GM21447 (cell line): ENCODE results near the gene SMYD3.
"Not testable (repeated sequence)": the region's sequence is repeated elsewhere in the genome, so short reads cannot be mapped to it uniquely, and the experiment has no call there.

Source experiments
- ATAC-seq: cut with Tn5 transposase; IDR thresholded peaks from one replicate; pipeline ENCODE4 v1.9.1; 2021; ENCODE audit not compliant: unreplicated experiment

Gene SMYD3

GRCh38 chr1:245763873-245764331 is 743.2 kb downstream of the SMYD3 start:
- ATAC-seq: no peak

DNA sequence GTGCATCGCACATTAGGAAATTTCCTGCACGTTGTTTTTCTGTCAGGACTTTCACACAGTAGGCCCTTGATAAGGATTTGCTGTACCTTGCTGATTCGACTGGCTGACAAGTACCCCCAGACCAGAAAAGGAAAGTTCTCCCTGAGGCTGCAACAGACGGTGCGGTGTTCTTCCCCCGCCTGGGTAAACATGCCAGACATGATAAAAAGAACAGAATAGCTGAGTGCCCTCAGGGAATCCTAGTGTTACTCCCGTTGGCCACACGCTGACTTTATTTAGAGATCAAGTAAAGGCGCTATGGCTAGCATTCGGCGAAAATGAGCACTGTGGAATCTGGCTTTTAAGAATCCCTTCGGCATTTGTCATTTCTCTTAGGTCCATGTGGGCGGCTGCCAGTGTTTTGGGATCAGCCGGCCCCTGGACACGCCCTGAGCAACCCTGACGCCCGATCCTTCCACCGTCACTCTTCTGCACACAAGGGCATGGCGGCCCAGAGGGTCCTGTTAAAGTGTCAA is 744.6 kb downstream of the SMYD3 start:
- ATAC-seq: no peak

- no peak for ATAC-seq
Observed at GRCh38 chr1:245760301-245760700, 746.8 kb downstream of the SMYD3 start.

GRCh38 chr1:245754463-245754961 is 752.6 kb downstream of the SMYD3 start:
- no peak for ATAC-seq

DNA sequence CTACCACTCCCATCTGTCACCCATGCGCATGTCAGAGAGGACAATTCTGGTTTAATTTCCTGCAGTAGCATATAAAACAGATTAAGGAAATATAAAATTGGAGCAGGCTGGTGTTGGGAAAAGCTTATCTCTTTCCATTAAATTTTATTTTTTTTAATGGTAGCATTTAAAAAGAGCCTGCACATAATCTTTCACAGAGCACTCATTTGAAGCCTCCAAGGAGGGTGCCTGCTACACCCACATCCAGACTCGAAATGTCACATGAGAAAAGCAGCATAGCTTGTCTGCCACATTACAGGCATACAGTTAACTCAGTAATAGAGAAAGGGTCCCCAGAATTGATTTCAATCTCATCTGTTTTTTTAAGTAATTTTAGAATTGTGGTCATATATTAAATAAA is 753.3 kb downstream of the SMYD3 start:
- ATAC-seq: no peak

DNA sequence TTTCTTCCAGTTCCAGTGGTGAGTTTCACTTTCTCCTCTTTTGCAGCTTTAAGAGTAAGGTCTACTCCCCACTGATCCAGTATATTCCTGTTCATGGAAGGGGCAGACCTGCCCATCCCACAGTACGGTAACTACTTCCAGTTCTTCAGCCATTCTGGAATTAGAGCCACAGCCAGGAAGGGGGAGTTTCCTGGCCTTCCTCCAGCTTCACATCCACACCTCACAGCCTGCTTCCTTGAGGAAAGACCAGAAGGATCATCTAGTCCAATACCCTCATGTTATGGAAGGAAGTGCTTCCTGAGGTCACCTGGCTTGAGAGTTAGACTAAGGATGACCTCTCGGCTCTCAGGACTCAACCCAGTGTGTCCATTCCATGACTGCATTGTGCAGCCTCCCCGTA is 754.5 kb downstream of the SMYD3 start:
- no peak for ATAC-seq

DNA sequence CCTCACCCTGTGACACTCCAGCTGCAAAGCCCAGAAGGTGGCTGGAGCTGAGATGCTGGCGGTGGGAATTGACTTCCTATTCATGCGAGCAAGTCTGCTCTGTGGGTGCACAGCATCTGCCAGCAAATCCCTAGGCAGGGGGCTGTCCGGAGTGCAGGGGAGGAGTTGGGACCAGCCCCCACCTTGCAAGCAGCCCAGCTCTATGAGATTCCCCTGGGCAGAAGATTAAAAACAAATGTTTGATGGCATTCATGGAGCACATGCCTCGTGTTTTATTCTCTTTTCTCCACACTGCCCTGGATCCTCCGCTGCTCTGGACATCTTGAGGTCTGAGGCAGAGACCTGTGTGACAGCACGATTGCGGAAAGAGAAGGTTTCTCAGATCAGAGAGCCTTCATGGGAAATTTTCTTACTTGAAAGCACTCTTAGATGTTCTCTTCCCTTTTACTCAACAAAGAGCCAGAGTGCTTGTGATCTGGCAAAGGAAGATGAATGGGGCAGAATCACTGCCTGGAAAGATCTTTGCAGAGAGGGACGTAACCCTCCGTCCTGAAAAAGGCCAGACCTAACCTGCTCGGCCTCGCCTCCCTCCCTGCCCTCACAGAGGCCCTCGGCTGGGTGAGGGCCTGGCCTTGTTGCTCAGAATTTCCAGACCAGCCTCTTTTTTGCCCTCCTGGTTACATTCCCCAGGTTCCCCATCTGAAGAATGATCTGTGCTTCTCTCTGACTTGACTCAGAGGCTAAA is 755.2 kb downstream of the SMYD3 start:
- no peak for ATAC-seq

- ATAC-seq: no peak
Observed at GRCh38 chr1:245751116-245751515, 756.0 kb downstream of the SMYD3 start.

DNA sequence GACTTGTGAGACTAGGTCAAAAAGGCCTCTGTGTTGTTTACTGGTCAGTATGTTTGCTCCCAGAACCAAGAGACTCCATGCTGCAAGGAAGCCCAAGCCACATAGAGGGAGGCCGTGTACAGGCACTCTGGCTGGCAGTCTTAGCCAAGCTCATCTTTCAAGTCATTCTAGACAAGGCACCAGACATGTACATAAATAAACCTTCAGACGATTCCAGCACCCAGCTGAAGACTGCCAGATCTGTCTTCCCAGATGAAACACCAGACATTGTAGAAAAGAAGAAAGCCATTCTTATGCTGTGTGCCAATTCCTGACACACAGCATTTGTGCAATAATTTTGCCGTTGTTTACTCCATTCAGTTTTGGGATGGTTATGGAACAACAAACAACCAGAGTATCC is 756.8 kb downstream of the SMYD3 start:
- ATAC-seq: no peak

DNA sequence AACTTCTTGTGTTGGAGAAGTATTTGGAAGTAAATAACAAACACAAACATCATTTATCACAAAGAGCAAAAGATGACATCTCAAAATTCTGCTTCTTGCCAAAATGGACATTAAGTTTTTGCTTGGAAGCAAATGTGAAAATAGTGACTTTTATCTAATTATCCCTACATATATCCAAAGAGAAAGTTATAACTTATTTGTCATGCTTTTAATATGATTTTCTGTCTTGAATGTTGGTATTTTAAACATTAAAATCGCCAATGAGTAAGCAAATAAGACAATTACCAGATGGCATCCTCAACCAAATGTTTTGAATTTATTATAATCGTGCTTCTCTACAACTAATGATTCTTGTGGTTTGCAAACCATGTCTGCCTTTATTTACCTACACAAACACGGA is 758.0 kb downstream of the SMYD3 start:
- no peak for ATAC-seq

DNA sequence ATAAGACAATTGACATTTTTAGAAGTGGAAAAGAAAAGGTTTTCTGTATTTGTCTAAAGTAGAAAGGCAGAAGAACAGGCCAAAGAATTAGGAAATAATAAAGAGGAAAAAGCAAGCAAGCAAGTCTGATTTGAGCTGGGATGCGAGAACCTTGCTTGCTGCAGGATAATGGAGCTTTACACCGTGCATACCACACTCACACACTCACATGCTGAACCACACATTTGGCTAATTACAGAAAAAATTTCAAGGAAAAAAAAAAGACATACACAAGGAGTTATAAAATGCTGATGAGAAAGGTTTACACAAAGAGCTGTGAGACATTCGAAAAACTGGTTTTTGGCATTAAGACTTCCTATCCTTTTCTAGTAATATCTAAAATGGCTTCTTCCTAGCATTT is 758.4 kb downstream of the SMYD3 start:
- no peak for ATAC-seq

DNA sequence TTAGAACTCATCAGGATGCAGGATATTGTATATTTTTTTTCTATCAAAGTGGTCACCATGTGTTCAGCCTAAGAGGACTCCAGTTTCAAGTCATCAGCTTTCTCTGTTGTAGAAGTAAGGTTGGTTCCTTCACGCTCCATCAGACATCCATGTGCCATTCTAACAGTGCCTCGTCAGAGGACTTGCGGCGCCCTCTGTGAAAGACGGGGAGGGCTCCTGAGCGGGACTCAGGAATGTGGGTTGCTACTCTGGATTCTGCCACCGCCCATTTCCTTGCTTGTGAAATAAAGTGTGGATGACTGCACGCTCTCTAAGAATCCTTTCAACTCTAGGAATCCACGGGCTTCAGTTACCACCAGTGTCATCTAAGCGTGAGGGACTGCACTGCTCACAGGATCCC is 758.8 kb downstream of the SMYD3 start:
- no peak for ATAC-seq

DNA sequence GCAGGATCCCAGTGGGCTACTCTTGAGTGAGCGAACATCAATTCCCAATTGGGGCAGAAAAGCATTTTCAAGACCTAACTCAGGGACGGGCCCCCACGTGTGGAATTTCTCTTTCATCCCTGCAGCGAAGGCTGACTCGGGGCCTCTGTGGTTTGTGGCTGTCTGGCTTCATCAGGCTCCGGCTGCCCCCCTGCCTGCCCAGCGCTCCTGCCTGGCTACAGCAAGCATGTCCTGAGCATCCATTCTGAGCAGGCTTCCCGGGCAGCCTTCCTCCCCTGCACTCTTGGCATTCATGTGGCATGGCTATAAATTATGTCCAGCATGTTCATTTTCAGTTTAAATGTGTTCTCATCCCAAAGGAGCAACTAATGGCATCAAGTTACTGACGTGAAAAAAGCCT is 764.2 kb downstream of the SMYD3 start:
- no peak for ATAC-seq

DNA sequence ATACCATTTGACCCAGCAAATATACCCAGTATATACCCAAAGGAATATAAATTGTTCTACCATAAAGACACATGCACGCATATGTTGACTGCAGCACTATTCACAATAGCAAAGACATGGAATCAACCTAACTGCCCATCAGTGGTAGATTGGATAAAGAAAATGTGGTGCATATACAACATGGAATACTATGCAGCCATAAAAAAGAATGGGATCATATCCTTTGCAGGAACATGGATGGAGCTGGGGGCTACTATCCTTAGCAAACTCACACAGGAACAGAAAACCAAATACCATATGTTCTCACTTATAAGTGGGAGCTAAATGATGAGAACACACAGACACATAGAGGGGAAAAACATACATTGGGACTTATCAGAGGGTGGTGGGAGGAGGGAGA is 766.7 kb downstream of the SMYD3 start:
- ATAC-seq: not testable (repeated sequence)

DNA sequence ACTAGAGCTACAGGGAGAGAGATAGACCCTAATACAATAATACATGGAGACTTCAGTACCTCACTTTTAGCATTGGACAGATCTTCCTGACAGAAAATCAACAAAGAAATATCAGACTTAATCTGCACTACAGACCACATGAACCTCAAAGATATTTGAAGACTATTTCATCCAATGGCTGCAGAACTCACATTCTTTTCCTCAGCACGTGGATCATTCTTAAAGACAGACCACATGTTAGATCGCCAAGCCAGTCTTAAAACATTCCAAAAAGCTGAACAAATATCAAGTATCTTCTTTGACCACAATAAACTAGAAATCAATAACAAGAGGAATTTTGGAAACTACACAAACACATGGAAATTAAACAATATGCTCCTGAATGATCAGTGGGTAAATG is 776.3 kb downstream of the SMYD3 start:
- ATAC-seq: no peak

DNA sequence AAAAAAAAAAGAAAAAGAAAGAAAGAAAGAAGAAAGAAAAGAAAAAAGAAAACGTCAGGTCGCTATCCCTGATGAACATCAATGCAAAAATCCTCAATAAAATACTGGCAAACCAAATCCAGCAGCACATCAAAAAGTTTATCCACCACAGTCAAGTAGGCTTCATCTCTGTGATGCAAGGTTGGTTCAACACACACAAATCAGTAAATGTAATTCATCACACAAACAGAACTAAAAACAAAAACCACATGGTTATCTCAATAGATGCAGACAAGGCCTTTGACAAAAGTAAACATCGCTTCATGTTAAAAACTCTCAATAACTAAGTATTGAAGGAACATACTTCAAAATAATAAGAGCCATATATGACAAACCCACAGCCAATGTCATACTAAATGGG is 779.0 kb downstream of the SMYD3 start:
- ATAC-seq: not testable (repeated sequence)

DNA sequence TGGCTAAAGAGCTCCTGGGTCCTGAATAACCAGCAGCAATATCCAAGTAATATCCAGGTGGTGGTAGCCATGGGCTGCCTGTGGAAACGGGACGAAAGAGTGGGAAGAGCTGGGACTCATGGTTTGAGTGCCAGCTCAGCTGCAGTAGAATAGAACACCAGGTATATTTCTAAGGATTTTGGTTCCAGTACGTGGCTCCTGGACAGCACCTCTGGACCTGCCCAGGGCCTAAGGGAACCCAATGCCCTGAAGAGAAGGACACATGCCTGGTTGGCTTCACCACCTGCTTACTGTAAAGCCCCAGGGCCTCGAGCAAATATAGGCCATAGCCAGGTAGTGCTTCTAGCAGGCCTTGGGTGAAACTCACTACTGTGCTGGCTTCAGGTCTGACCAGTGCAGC is 785.6 kb downstream of the SMYD3 start:
- ATAC-seq: no peak

DNA sequence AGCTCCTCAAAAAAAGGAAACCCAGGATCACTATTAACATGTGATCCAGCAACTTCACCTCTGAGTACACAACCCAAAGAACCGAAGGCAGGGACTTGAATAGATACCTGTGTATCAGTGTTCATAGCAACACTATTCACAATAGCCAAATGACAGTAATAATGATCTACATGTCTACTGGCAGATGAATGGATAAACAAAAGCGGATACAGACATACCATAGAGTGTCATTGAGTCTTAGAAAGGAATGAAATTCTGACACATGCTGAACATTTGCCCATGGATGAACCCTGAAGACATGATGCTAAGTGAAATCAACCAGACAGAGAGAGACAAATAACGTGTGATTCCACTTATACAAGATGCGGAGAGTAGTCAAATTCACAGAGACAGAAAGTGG is 788.1 kb downstream of the SMYD3 start:
- no peak for ATAC-seq

GRCh38 chr1:245718123-245718522 is 789.0 kb downstream of the SMYD3 start:
- no peak for ATAC-seq

DNA sequence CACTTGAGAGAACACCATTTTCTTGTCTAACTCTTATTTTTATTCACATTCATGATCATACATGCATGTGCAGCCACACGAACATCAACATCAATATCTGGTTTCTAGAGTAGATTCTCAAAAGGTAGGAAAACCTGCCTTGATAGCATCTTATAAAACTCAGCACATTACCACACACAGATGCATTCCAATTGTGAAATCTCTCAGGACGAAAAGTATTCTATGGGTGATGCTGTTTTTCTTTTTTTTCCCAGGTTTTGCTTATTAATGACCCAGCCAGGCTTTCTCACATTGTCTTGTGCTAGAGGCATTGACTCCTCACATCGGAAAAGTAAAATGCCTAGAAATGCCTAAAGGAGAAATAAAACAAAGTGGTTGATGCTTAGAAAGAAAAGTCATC is 789.5 kb downstream of the SMYD3 start:
- ATAC-seq: no peak

- no peak for ATAC-seq
Observed at GRCh38 chr1:245716561-245716960, 790.5 kb downstream of the SMYD3 start.

DNA sequence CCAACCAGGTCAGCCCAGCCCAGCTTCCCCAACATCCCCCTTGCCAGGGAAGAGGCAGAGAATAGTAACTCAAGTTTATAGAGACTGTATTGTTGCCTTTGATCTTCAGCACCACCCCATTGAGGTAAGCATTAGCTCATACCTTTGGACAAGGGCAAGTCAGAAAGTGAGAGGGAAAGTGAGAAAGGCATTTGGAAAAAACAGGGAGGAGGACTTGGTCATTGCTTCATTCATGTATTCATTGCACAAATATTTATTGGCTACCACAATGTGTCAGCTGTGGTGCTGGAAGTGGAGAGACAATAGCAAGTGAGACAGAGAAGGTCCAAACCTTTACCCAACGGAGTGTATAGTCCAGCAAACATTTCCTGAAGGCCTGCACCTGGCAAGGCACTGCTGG is 791.1 kb downstream of the SMYD3 start:
- no peak for ATAC-seq

- no peak for ATAC-seq
Observed at GRCh38 chr1:245715291-245715701, 791.8 kb downstream of the SMYD3 start.
